ENCODE results near the gene KRT13.

DNA sequence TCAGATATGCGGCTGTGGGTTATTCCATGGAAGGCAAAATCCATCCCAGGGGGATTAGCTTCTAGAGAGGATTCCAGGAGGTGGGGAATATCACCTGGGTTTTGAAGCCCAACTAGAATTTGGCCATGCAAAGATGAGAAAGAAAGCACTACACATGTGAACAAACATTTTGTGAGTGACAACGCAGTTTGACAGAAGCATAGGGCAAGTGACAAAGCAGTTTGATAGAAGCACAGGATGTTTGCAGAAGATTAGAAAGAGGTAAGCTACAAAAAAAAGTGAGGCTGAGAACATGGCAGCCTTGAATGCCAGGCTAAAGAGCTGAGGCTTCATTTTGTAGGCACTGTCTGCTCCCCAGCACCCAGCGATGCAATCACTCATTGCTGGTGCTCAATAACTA, 52.3 kb downstream of the KRT13 start:
- TF ChIP-seq, protein P1, sequence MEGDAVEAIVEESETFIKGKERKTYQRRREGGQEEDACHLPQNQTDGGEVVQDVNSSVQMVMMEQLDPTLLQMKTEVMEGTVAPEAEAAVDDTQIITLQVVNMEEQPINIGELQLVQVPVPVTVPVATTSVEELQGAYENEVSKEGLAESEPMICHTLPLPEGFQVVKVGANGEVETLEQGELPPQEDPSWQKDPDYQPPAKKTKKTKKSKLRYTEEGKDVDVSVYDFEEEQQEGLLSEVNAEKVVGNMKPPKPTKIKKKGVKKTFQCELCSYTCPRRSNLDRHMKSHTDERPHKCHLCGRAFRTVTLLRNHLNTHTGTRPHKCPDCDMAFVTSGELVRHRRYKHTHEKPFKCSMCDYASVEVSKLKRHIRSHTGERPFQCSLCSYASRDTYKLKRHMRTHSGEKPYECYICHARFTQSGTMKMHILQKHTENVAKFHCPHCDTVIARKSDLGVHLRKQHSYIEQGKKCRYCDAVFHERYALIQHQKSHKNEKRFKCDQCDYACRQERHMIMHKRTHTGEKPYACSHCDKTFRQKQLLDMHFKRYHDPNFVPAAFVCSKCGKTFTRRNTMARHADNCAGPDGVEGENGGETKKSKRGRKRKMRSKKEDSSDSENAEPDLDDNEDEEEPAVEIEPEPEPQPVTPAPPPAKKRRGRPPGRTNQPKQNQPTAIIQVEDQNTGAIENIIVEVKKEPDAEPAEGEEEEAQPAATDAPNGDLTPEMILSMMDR (conservative IDR thresholded peaks at IDR 0.05; ENCODE audit: low read depth, low read length), result no peak
- TF ChIP-seq EZH2 (IDR thresholded peaks at IDR 0.05; ENCODE audit: low read length, unreplicated experiment), result no peak

Data from PC-3 (cell line).